ENCODE measurements around the gene TWSG1.

GRCh38 chr18:9348079-9348671 is 13.6 kb downstream of the TWSG1 start:
- TF ChIP-seq, protein P1, sequence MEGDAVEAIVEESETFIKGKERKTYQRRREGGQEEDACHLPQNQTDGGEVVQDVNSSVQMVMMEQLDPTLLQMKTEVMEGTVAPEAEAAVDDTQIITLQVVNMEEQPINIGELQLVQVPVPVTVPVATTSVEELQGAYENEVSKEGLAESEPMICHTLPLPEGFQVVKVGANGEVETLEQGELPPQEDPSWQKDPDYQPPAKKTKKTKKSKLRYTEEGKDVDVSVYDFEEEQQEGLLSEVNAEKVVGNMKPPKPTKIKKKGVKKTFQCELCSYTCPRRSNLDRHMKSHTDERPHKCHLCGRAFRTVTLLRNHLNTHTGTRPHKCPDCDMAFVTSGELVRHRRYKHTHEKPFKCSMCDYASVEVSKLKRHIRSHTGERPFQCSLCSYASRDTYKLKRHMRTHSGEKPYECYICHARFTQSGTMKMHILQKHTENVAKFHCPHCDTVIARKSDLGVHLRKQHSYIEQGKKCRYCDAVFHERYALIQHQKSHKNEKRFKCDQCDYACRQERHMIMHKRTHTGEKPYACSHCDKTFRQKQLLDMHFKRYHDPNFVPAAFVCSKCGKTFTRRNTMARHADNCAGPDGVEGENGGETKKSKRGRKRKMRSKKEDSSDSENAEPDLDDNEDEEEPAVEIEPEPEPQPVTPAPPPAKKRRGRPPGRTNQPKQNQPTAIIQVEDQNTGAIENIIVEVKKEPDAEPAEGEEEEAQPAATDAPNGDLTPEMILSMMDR (IDR thresholded peaks at IDR 0.05), result no peak
- no peak for TF ChIP-seq POLR2A (IDR thresholded peaks at IDR 0.05)

Data from gastroesophageal sphincter (tissue), 3 donors.